ENCODE data around the gene WASL. TPM values are rescaled to one million over a fixed set of nuclear protein-coding genes. Genes with fewer than 3 reads are reported as not detected.

WASL gene
- total and polyA plus RNA-seq, 4 donors = 21.3 to 48.2 (median 37.5) TPM

GRCh38 chr7:123757095-123757494 lies 8.3 kb upstream of the WASL start:
- no peak for DNase-seq
- no peak overlapping the region for H3K4me3 ChIP-seq (ENCODE audit: low read length in 2 of 2)
- H3K4me1 ChIP-seq (ENCODE audit: control insufficient read depth in 1 of 2, insufficient read depth in 2 of 2, low read length in 2 of 2) = no peaks in the 10 kb centered on the region
- intact Hi-C loops (cut with DNase I) = no loop called here
- 61 to 63% methylated on average over 1 of the region's 1 CpG for WGBS, 2 donors
- ATAC-seq (ENCODE audit: low FRiP score) = no peak
- no peaks in the 10 kb centered on the region for H3K9me3 ChIP-seq (ENCODE audit: control insufficient read depth, low read length)
- H3K36me3 ChIP-seq (ENCODE audit: control insufficient read depth in 1 of 2, insufficient read depth in 2 of 2, low read length in 1 of 2) = no peaks in the 10 kb centered on the region
- H3K27ac ChIP-seq (ENCODE audit: low read depth in 1 of 2, low read length in 2 of 2) = no peak overlapping the region
- H3K27me3 ChIP-seq (ENCODE audit: control insufficient read depth in 1 of 2, insufficient read depth in 2 of 2, low read length in 1 of 2) = no peaks in the 10 kb centered on the region

GRCh38 chr7:123755338-123755737 lies 6.5 kb upstream of the WASL start:
- H3K4me1 ChIP-seq (ENCODE audit: control insufficient read depth in 1 of 2, insufficient read depth in 2 of 2, low read length in 2 of 2) = no peaks in the 10 kb centered on the region
- 92 to 98% methylated on average over 1 of the region's 1 CpG for WGBS, 2 donors

GRCh38 chr7:123754271-123754871 lies 5.6 kb upstream of the WASL start:
- no peak for ATAC-seq (ENCODE audit: low FRiP score)
- no peaks in the 10 kb centered on the region for H3K4me1 ChIP-seq (ENCODE audit: control insufficient read depth in 1 of 2, insufficient read depth in 2 of 2, low read length in 2 of 2)
- no peak for DNase-seq
- intact Hi-C loops (cut with DNase I) = no loop called here
- no peak overlapping the region for H3K27ac ChIP-seq (ENCODE audit: low read depth in 1 of 2, low read length in 2 of 2)
- H3K9me3 ChIP-seq (ENCODE audit: control insufficient read depth, low read length) = no peaks in the 10 kb centered on the region
- no peak overlapping the region for H3K4me3 ChIP-seq (ENCODE audit: low read length in 2 of 2)
- WGBS, 2 donors = 91 to 93% methylated on average over 3 of the region's 3 CpGs
- no peaks in the 10 kb centered on the region for H3K27me3 ChIP-seq (ENCODE audit: control insufficient read depth in 1 of 2, insufficient read depth in 2 of 2, low read length in 1 of 2)
- no peaks in the 10 kb centered on the region for H3K36me3 ChIP-seq (ENCODE audit: control insufficient read depth in 1 of 2, insufficient read depth in 2 of 2, low read length in 1 of 2)

More at GRCh38 chr7:123755338-123755737, 6.5 kb upstream of the WASL start:
- DNase-seq (no peak), ATAC-seq (ENCODE audit: low FRiP score) (no peak)
- H3K27ac ChIP-seq (ENCODE audit: low read depth in 1 of 2, low read length in 2 of 2) = no peak overlapping the region
- H3K36me3 ChIP-seq (ENCODE audit: control insufficient read depth in 1 of 2, insufficient read depth in 2 of 2, low read length in 1 of 2) = no peaks in the 10 kb centered on the region
- H3K27me3 ChIP-seq (ENCODE audit: control insufficient read depth in 1 of 2, insufficient read depth in 2 of 2, low read length in 1 of 2) = no peaks in the 10 kb centered on the region
- H3K9me3 ChIP-seq (ENCODE audit: control insufficient read depth, low read length) = no peaks in the 10 kb centered on the region
- intact Hi-C loops (cut with DNase I) = no loop called here
- H3K4me3 ChIP-seq (ENCODE audit: low read length in 2 of 2) = no peak overlapping the region

- H3K9me3 ChIP-seq (ENCODE audit: control insufficient read depth, low read length) = no peaks in the 10 kb centered on the region
- DNase-seq (no peak), ATAC-seq (ENCODE audit: low FRiP score) (no peak)
- no peaks in the 10 kb centered on the region for H3K27me3 ChIP-seq (ENCODE audit: control insufficient read depth in 1 of 2, insufficient read depth in 2 of 2, low read length in 1 of 2)
- H3K4me1 ChIP-seq (ENCODE audit: control insufficient read depth in 1 of 2, insufficient read depth in 2 of 2, low read length in 2 of 2) = no peaks in the 10 kb centered on the region
- no peak overlapping the region for H3K4me3 ChIP-seq (ENCODE audit: low read length in 2 of 2)
- no peak overlapping the region for H3K27ac ChIP-seq (ENCODE audit: low read depth in 1 of 2, low read length in 2 of 2)
- intact Hi-C loops (cut with DNase I) = no loop called here
- no peaks in the 10 kb centered on the region for H3K36me3 ChIP-seq (ENCODE audit: control insufficient read depth in 1 of 2, insufficient read depth in 2 of 2, low read length in 1 of 2)
- WGBS, 2 donors = 68 to 77% methylated on average over 3 of the region's 3 CpGs
These were observed 3.7 kb upstream of the WASL start for GRCh38 chr7:123752534-123752933.

- no peak for ATAC-seq (ENCODE audit: low FRiP score)
- no peaks in the 10 kb centered on the region for H3K9me3 ChIP-seq (ENCODE audit: control insufficient read depth, low read length)
- H3K27me3 ChIP-seq (ENCODE audit: control insufficient read depth in 1 of 2, insufficient read depth in 2 of 2, low read length in 1 of 2) = no peaks in the 10 kb centered on the region
- peak overlapping the region in 1 of 2 donors; percentile 12 for H3K4me3 ChIP-seq (ENCODE audit: low read length in 2 of 2)
- intact Hi-C loops (cut with DNase I) = no loop called here
- H3K27ac ChIP-seq (ENCODE audit: low read depth in 1 of 2, low read length in 2 of 2) = peak overlapping the region in 1 of 2 donors; percentile 37
- DNase-seq = no peak
- H3K4me1 ChIP-seq (ENCODE audit: control insufficient read depth in 1 of 2, insufficient read depth in 2 of 2, low read length in 2 of 2) = no peaks in the 10 kb centered on the region
- WGBS, 2 donors = 28 to 35% methylated on average over 1 of the region's 1 CpG
- no peaks in the 10 kb centered on the region for H3K36me3 ChIP-seq (ENCODE audit: control insufficient read depth in 1 of 2, insufficient read depth in 2 of 2, low read length in 1 of 2)
These were observed 3.0 kb upstream of the WASL start for GRCh38 chr7:123751821-123752220.

- ATAC-seq (ENCODE audit: low FRiP score) = no peak
- peak overlapping the region in 1 of 2 donors; percentile 24 for H3K27ac ChIP-seq (ENCODE audit: low read depth in 1 of 2, low read length in 2 of 2)
- WGBS, 2 donors = 94 to 95% methylated on average over 2 of the region's 2 CpGs
- no peaks in the 10 kb centered on the region for H3K9me3 ChIP-seq (ENCODE audit: control insufficient read depth, low read length)
- no peaks in the 10 kb centered on the region for H3K27me3 ChIP-seq (ENCODE audit: control insufficient read depth in 1 of 2, insufficient read depth in 2 of 2, low read length in 1 of 2)
- no peak for DNase-seq
- intact Hi-C loops (cut with DNase I) = no loop called here
- H3K36me3 ChIP-seq (ENCODE audit: control insufficient read depth in 1 of 2, insufficient read depth in 2 of 2, low read length in 1 of 2) = no peaks in the 10 kb centered on the region
- no peak overlapping the region for H3K4me3 ChIP-seq (ENCODE audit: low read length in 2 of 2)
- no peaks in the 10 kb centered on the region for H3K4me1 ChIP-seq (ENCODE audit: control insufficient read depth in 1 of 2, insufficient read depth in 2 of 2, low read length in 2 of 2)
These were observed 1.8 kb upstream of the WASL start for GRCh38 chr7:123750389-123751230.

GRCh38 chr7:123749537-123749857 lies 694 bp upstream of the WASL start:
- Histone ChIP-seq H3K27ac (ENCODE audit: low read depth in 1 of 2, low read length in 2 of 2) (peak overlapping the region; percentile 46 to 90), H3K4me3 (ENCODE audit: low read length in 2 of 2) (peak overlapping the region; percentile 83 to 85), H3K27me3 (ENCODE audit: control insufficient read depth in 1 of 2, insufficient read depth in 2 of 2, low read length in 1 of 2) (no peaks in the 10 kb centered on the region), H3K4me1 (ENCODE audit: control insufficient read depth in 1 of 2, insufficient read depth in 2 of 2, low read length in 2 of 2) (peaks cover 0 to 4% of the 10 kb centered on the region in 2 donors), H3K36me3 (ENCODE audit: control insufficient read depth in 1 of 2, insufficient read depth in 2 of 2, low read length in 1 of 2) (no peaks in the 10 kb centered on the region), H3K9me3 (ENCODE audit: control insufficient read depth, low read length) (no peaks in the 10 kb centered on the region)
- intact Hi-C loops (cut with DNase I) = loop anchor here in 1 of 2 donors (5.0 kb wide), 1 partner anchor 192 kb away; the partner anchor contains the start of gene NDUFA5
- 0 to 1% methylated on average over 10 of the region's 10 CpGs for WGBS, 2 donors
- DNase-seq (peak in 1 of 2 donors; percentile 58), ATAC-seq (ENCODE audit: low FRiP score) (no peak)

GRCh38 chr7:123748171-123748733 lies 551 bp downstream of the WASL start:
- intact Hi-C loops (cut with DNase I) = loop anchor here in 1 of 2 donors (5.0 kb wide), 1 partner anchor 191 kb away; the partner anchor contains the start of gene NDUFA5
- H3K9me3 ChIP-seq (ENCODE audit: control insufficient read depth, low read length) = no peaks in the 10 kb centered on the region
- H3K4me3 ChIP-seq (ENCODE audit: low read length in 2 of 2) = peak overlapping the region; percentile 55 to 83
- 1 to 2% methylated on average over 28 to 46 of the region's 46 CpGs for WGBS, 2 donors
- peak; percentile 62 to 83 for DNase-seq
- ATAC-seq (ENCODE audit: low FRiP score) = peak; percentile 67
- H3K27ac ChIP-seq (ENCODE audit: low read depth in 1 of 2, low read length in 2 of 2) = peak overlapping the region; percentile 96 to 99
- peaks cover 0 to 4% of the 10 kb centered on the region in 2 donors for H3K4me1 ChIP-seq (ENCODE audit: control insufficient read depth in 1 of 2, insufficient read depth in 2 of 2, low read length in 2 of 2)
- H3K36me3 ChIP-seq (ENCODE audit: control insufficient read depth in 1 of 2, insufficient read depth in 2 of 2, low read length in 1 of 2) = no peaks in the 10 kb centered on the region
- no peaks in the 10 kb centered on the region for H3K27me3 ChIP-seq (ENCODE audit: control insufficient read depth in 1 of 2, insufficient read depth in 2 of 2, low read length in 1 of 2)
